HUES64 (cell line): ENCODE results near the gene GLT6D1.

Experiments
- H3K27ac ChIP-seq: 2 replicates; pipeline ENCODE4 v1.7.0; 2013; ENCODE audit warnings: low read depth, low read length, inconsistent platforms
- H3K27me3 ChIP-seq: 2 replicates; pipeline ENCODE4 v1.6.1; 2013; ENCODE audit warnings: mild to moderate bottlenecking, low read length; ENCODE audit not compliant: insufficient read depth
- H3K36me3 ChIP-seq: 2 replicates; pipeline ENCODE4 v1.6.1; 2013; ENCODE audit warnings: mild to moderate bottlenecking, low read length; ENCODE audit not compliant: insufficient read depth
- H3K4me1 ChIP-seq: 2 replicates; pipeline ENCODE4 v1.6.1; 2013; ENCODE audit warnings: mild to moderate bottlenecking, low read length, moderate library complexity; ENCODE audit not compliant: insufficient read depth
- H3K4me3 ChIP-seq: 2 replicates; pipeline ENCODE4 v1.5.1; 2013; ENCODE audit warnings: mild to moderate bottlenecking, low read length, moderate library complexity
- H3K9ac ChIP-seq: 2 replicates; pipeline ENCODE4 v1.6.1; 2013; ENCODE audit warnings: mild to moderate bottlenecking, low read depth, low read length
- H3K9me3 ChIP-seq: 2 replicates; pipeline ENCODE4 v1.6.1; 2013; ENCODE audit warnings: low read depth, low read length; ENCODE audit not compliant: insufficient read depth
- WGBS: fragments of 150-250, 120-280 bp; methylation state at CpG from one replicate; pipeline ENCODE4 v1.1.7; 2013; ENCODE audit warnings: missing lambda C conversion rate; 5-methylcytosine and 5-hydroxymethylcytosine counted together

Gene GLT6D1

GRCh38 chr9:135588886-135589595 lies 50.3 kb downstream of the GLT6D1 start:
- Histone ChIP-seq H3K27me3 (no peaks in the 10 kb centered on the region), H3K9ac (no peak overlapping the region), H3K36me3 (no peaks in the 10 kb centered on the region), H3K27ac (no peak overlapping the region), H3K9me3 (no peaks in the 10 kb centered on the region), H3K4me3 (no peak overlapping the region), H3K4me1 (no peaks in the 10 kb centered on the region)
- WGBS: 95% methylated on average over 20 of the region's 20 CpGs

- H3K27ac ChIP-seq: no peak overlapping the region
- no peak overlapping the region for H3K4me3 ChIP-seq
- H3K27me3 ChIP-seq: no peaks in the 10 kb centered on the region
- H3K36me3 ChIP-seq: no peaks in the 10 kb centered on the region
- no peaks in the 10 kb centered on the region for H3K9me3 ChIP-seq
- WGBS: 93% methylated on average over 9 of the region's 9 CpGs
- no peaks in the 10 kb centered on the region for H3K4me1 ChIP-seq
- no peak overlapping the region for H3K9ac ChIP-seq
Measured at GRCh38 chr9:135588371-135588770, 51.0 kb downstream of the GLT6D1 start.

- WGBS: no CpG with 5 or more reads among the region's 7 CpGs
- Histone ChIP-seq H3K4me3 (no peak overlapping the region), H3K36me3 (no peaks in the 10 kb centered on the region), H3K9ac (no peak overlapping the region), H3K9me3 (no peaks in the 10 kb centered on the region), H3K27ac (no peak overlapping the region), H3K4me1 (no peaks in the 10 kb centered on the region), H3K27me3 (no peaks in the 10 kb centered on the region)
Measured at GRCh38 chr9:135587658-135588057, 51.7 kb downstream of the GLT6D1 start.

GRCh38 chr9:135586601-135587109 lies 52.7 kb downstream of the GLT6D1 start:
- Histone ChIP-seq H3K36me3 (no peaks in the 10 kb centered on the region), H3K9ac (no peak overlapping the region), H3K27me3 (no peaks in the 10 kb centered on the region), H3K4me1 (no peaks in the 10 kb centered on the region), H3K27ac (no peak overlapping the region), H3K9me3 (no peaks in the 10 kb centered on the region), H3K4me3 (no peak overlapping the region)
- 81% methylated on average over 15 of the region's 15 CpGs for WGBS

GRCh38 chr9:135584934-135585333 lies 54.4 kb downstream of the GLT6D1 start:
- Histone ChIP-seq H3K4me3 (no peak overlapping the region), H3K9ac (no peak overlapping the region), H3K4me1 (no peaks in the 10 kb centered on the region), H3K36me3 (no peaks in the 10 kb centered on the region), H3K27me3 (no peaks in the 10 kb centered on the region), H3K9me3 (no peaks in the 10 kb centered on the region), H3K27ac (no peak overlapping the region)
- 92% methylated on average over 15 of the region's 16 CpGs for WGBS

GRCh38 chr9:135584371-135584770 lies 55.0 kb downstream of the GLT6D1 start:
- 84% methylated on average over 5 of the region's 5 CpGs for WGBS

GRCh38 chr9:135583688-135584011 lies 55.7 kb downstream of the GLT6D1 start:
- no peak overlapping the region for H3K4me3 ChIP-seq
- no peak overlapping the region for H3K9ac ChIP-seq
- WGBS: 95% methylated on average over 16 of the region's 16 CpGs
- no peaks in the 10 kb centered on the region for H3K4me1 ChIP-seq
- no peaks in the 10 kb centered on the region for H3K27me3 ChIP-seq
- no peaks in the 10 kb centered on the region for H3K36me3 ChIP-seq
- no peaks in the 10 kb centered on the region for H3K9me3 ChIP-seq
- no peak overlapping the region for H3K27ac ChIP-seq

More at GRCh38 chr9:135584371-135584770, 55.0 kb downstream of the GLT6D1 start:
- no peaks in the 10 kb centered on the region for H3K27me3 ChIP-seq
- H3K9ac ChIP-seq: no peak overlapping the region
- H3K4me1 ChIP-seq: no peaks in the 10 kb centered on the region
- H3K36me3 ChIP-seq: no peaks in the 10 kb centered on the region
- H3K27ac ChIP-seq: no peak overlapping the region
- H3K4me3 ChIP-seq: no peak overlapping the region
- no peaks in the 10 kb centered on the region for H3K9me3 ChIP-seq

- Histone ChIP-seq H3K9me3 (no peaks in the 10 kb centered on the region), H3K27me3 (no peaks in the 10 kb centered on the region), H3K4me3 (no peak overlapping the region), H3K9ac (no peak overlapping the region), H3K4me1 (no peaks in the 10 kb centered on the region), H3K27ac (no peak overlapping the region), H3K36me3 (no peaks in the 10 kb centered on the region)
- 93% methylated on average over 19 of the region's 19 CpGs for WGBS
Measured at GRCh38 chr9:135582966-135583687, 56.2 kb downstream of the GLT6D1 start.

- Histone ChIP-seq H3K9ac (no peak overlapping the region), H3K4me1 (no peaks in the 10 kb centered on the region), H3K4me3 (no peak overlapping the region), H3K27me3 (no peaks in the 10 kb centered on the region), H3K36me3 (no peaks in the 10 kb centered on the region), H3K27ac (no peak overlapping the region), H3K9me3 (no peaks in the 10 kb centered on the region)
- WGBS: 94% methylated on average over 14 of the region's 14 CpGs
Measured at GRCh38 chr9:135582541-135582940, 56.8 kb downstream of the GLT6D1 start.

- Histone ChIP-seq H3K27me3 (no peaks in the 10 kb centered on the region), H3K9ac (no peak overlapping the region), H3K9me3 (no peaks in the 10 kb centered on the region), H3K4me3 (no peak overlapping the region), H3K36me3 (no peaks in the 10 kb centered on the region), H3K4me1 (no peaks in the 10 kb centered on the region), H3K27ac (no peak overlapping the region)
- WGBS: 94% methylated on average over 17 of the region's 18 CpGs
Measured at GRCh38 chr9:135581636-135582426, 57.5 kb downstream of the GLT6D1 start.
